ENCODE results near the gene PDSS2.
A peak's percentile ranks its signal among the peaks of the same experiment; 100 is the strongest.

PDSS2 gene

GRCh38 chr6:107246249-107246971, 213.0 kb downstream of the PDSS2 start:
- H3K4me3 ChIP-seq (replicated peaks; ENCODE audit: low read depth, low read length), result no peak overlapping the region
- TF ChIP-seq CTCF (IDR thresholded peaks at IDR 0.05; ENCODE audit: low read depth, low read length, missing control alignments), result no peak
- no peak for DNase-seq (ENCODE audit: extremely low read depth, low read depth)

- DNase-seq (ENCODE audit: extremely low read depth, low read depth), result no peak
- no peak for TF ChIP-seq CTCF (IDR thresholded peaks at IDR 0.05; ENCODE audit: low read depth, low read length, missing control alignments)
- no peak overlapping the region for H3K4me3 ChIP-seq (replicated peaks; ENCODE audit: low read depth, low read length)
Measured at GRCh38 chr6:107244742-107245480, 214.5 kb downstream of the PDSS2 start.

GRCh38 chr6:107244082-107244741, 215.2 kb downstream of the PDSS2 start:
- no peak overlapping the region for H3K4me3 ChIP-seq (replicated peaks; ENCODE audit: low read depth, low read length)
- TF ChIP-seq CTCF (IDR thresholded peaks at IDR 0.05; ENCODE audit: low read depth, low read length, missing control alignments), result no peak
- no peak for DNase-seq (ENCODE audit: extremely low read depth, low read depth)

- H3K4me3 ChIP-seq (replicated peaks; ENCODE audit: low read depth, low read length), result no peak overlapping the region
- no peak for TF ChIP-seq CTCF (IDR thresholded peaks at IDR 0.05; ENCODE audit: low read depth, low read length, missing control alignments)
- DNase-seq (ENCODE audit: extremely low read depth, low read depth), result no peak
Measured at GRCh38 chr6:107243471-107243870, 215.9 kb downstream of the PDSS2 start.

GRCh38 chr6:107237992-107238660, 221.2 kb downstream of the PDSS2 start:
- peak; percentile 24 for DNase-seq (ENCODE audit: extremely low read depth, low read depth)
- H3K4me3 ChIP-seq (replicated peaks; ENCODE audit: low read depth, low read length), result no peak overlapping the region
- TF ChIP-seq CTCF (IDR thresholded peaks at IDR 0.05; ENCODE audit: low read depth, low read length, missing control alignments), result no peak

- no peak for TF ChIP-seq CTCF (IDR thresholded peaks at IDR 0.05; ENCODE audit: low read depth, low read length, missing control alignments)
- no peak overlapping the region for H3K4me3 ChIP-seq (replicated peaks; ENCODE audit: low read depth, low read length)
- DNase-seq (ENCODE audit: extremely low read depth, low read depth), result no peak
Measured at GRCh38 chr6:107235511-107235910, 223.9 kb downstream of the PDSS2 start.
